ENCODE results near the gene ABCA2.

Gene ABCA2

GRCh38 chr9:136981588-136982231 is 46.3 kb downstream of the ABCA2 start:
- Histone ChIP-seq H3K36me3 (ENCODE audit: insufficient read depth, low read length) (no peaks in the 10 kb centered on the region), H3K27me3 (ENCODE audit: insufficient read depth, low read length) (peaks cover 27% of the 10 kb centered on the region)

DNA sequence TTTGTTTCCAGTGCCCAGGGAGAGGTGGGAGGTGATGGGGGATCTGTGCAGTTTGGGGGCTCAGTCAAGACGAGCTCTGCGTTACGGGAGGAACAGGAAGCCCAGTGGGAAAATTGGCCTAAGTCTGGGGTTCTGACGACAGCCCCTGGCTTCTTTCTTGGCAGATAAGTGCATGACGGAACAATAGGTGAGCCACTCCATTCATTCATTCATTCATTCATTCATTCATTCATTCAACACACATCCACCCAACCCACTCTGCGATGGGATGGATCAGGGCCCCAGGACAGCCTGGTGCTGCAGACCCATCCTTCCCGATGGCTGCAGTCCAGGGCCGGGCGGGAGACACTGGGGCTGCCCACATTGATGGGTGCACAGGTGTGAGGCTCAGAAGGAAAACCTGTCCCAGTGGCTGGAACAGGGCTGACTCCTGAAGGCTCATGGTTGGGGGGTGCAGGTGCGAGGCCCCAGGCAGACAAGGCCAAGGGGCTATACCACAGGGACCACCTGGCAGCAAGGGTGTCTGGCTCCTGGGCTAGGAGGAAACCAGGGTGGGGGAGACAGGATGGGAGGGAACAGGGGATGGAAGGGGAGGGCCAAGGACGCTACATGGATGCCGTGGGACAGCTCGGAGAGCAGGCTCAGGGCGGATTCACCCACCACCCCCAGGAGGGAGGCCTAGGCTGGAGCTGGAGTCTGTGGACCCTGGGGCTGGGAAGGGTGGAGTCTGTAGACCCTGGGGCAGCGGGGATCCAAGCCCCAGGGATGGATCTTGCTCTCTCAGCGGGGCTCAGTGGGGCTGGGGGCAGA is 47.2 kb downstream of the ABCA2 start:
- H3K27me3 ChIP-seq (ENCODE audit: insufficient read depth, low read length), result peaks cover 23% of the 10 kb centered on the region
- H3K4me3 ChIP-seq (ENCODE audit: low read depth, low read length), result no peak overlapping the region
- H2AFZ ChIP-seq (ENCODE audit: low read length, unreplicated experiment), result no peak overlapping the region
- H3K36me3 ChIP-seq (ENCODE audit: insufficient read depth, low read length), result no peaks in the 10 kb centered on the region
- no peaks in the 10 kb centered on the region for H3K79me2 ChIP-seq (ENCODE audit: control insufficient read depth, insufficient read depth, low read length, unreplicated experiment)
- no peak overlapping the region for H3K27ac ChIP-seq (ENCODE audit: low read depth, low read length)
- H3K4me1 ChIP-seq (ENCODE audit: control insufficient read depth, insufficient read depth, low read length, unreplicated experiment), result no peaks in the 10 kb centered on the region

More at GRCh38 chr9:136981588-136982231, 46.3 kb downstream of the ABCA2 start:
- H3K4me3 ChIP-seq (ENCODE audit: low read depth, low read length), result no peak overlapping the region
- no peaks in the 10 kb centered on the region for H3K79me2 ChIP-seq (ENCODE audit: control insufficient read depth, insufficient read depth, low read length, unreplicated experiment)
- no peak overlapping the region for H3K27ac ChIP-seq (ENCODE audit: low read depth, low read length)
- no peaks in the 10 kb centered on the region for H3K4me1 ChIP-seq (ENCODE audit: control insufficient read depth, insufficient read depth, low read length, unreplicated experiment)
- H2AFZ ChIP-seq (ENCODE audit: low read length, unreplicated experiment), result no peak overlapping the region

DNA sequence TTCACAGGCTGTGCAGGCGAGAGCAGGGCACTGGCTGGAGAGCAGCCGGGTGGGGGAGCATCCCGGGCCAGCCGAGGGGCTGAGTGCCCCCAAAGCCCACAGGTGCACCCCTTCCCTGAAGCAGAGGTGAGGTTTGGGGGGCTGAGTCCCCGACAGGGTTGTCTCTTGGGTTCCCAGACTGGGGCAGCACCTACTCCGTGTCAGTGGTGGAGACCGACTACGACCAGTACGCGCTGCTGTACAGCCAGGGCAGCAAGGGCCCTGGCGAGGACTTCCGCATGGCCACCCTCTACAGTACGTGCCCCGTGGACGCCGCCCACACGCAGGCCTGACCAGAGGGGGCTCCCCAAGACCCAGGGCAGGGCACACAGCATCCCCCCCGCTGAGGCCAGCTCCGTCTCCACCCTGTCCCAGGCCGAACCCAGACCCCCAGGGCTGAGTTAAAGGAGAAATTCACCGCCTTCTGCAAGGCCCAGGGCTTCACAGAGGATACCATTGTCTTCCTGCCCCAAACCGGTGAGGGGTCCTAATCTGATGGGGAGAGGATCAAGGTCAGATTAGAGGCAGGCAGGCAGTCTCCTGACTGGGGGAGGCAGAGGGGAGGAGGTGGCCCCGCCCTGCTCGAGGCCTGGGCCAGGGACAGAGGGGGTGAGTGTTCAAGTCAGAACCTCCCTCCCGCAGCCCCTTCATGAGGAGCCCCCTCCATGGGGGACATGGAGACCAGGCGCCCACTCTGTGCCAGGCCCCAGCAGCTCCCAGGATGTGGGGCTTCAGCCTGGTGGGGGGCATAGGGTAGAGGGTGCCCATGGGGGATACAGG is 48.1 kb downstream of the ABCA2 start:
- no peaks in the 10 kb centered on the region for H3K4me1 ChIP-seq (ENCODE audit: control insufficient read depth, insufficient read depth, low read length, unreplicated experiment)
- H3K27me3 ChIP-seq (ENCODE audit: insufficient read depth, low read length), result peaks cover 15% of the 10 kb centered on the region
- H3K4me3 ChIP-seq (ENCODE audit: low read depth, low read length), result no peak overlapping the region
- no peaks in the 10 kb centered on the region for H3K79me2 ChIP-seq (ENCODE audit: control insufficient read depth, insufficient read depth, low read length, unreplicated experiment)
- H3K36me3 ChIP-seq (ENCODE audit: insufficient read depth, low read length), result no peaks in the 10 kb centered on the region
- no peak overlapping the region for H3K27ac ChIP-seq (ENCODE audit: low read depth, low read length)
- H2AFZ ChIP-seq (ENCODE audit: low read length, unreplicated experiment), result no peak overlapping the region

GRCh38 chr9:136978865-136979544 is 49.0 kb downstream of the ABCA2 start:
- no peak overlapping the region for H3K4me3 ChIP-seq (ENCODE audit: low read depth, low read length)
- H3K4me1 ChIP-seq (ENCODE audit: control insufficient read depth, insufficient read depth, low read length, unreplicated experiment), result no peaks in the 10 kb centered on the region

DNA sequence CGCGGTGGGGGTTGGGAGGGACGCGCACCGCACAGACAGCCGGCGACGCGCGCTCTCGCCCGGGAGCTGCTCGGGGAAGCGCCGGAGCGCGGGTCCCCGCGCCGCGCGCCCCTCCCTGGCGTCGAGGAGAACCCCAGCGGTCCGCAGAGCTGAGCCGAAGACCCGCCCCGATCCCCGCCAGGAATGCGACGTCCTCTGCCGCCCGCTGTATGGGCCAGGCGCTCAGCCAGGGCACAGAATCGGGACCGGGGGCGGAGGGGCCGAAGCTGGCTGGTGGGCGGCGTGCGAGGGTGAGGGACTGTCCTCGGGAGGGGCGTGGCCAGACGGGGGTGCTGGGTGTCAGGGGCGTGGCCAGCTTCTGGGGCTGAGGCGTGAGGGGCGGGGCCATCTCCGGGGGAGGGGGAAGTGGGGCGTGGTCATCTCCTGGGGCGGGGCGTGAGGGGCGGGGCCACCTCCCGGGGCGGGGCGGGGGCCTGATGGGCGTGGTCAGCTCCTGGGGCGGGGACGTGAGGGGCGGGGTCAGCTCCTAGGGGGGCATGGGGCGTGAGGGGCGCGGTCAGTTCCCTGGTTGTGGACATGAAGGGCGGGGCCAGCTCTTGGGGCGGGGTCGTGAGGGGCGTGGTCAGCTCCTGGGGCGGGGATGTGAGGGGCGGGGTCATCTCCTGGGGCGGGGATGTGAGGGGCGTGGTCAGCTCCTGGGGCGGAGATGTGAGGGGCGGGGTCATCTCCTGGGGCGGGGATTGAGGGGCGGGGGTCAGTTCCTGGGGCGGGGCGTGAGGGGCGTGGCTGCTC is 49.8 kb downstream of the ABCA2 start:
- Histone ChIP-seq H3K27me3 (ENCODE audit: insufficient read depth, low read length) (no peaks in the 10 kb centered on the region), H3K4me3 (ENCODE audit: low read depth, low read length) (peak overlapping the region; percentile 74)

More at GRCh38 chr9:136978865-136979544, 49.0 kb downstream of the ABCA2 start:
- Histone ChIP-seq H3K79me2 (ENCODE audit: control insufficient read depth, insufficient read depth, low read length, unreplicated experiment) (no peaks in the 10 kb centered on the region), H3K36me3 (ENCODE audit: insufficient read depth, low read length) (no peaks in the 10 kb centered on the region), H3K27me3 (ENCODE audit: insufficient read depth, low read length) (0 out of 2 replicates have a peak, but pooled peaks cover 5% of the 10 kb centered on the region), H2AFZ (ENCODE audit: low read length, unreplicated experiment) (no peak overlapping the region), H3K27ac (ENCODE audit: low read depth, low read length) (no peak overlapping the region)

DNA sequence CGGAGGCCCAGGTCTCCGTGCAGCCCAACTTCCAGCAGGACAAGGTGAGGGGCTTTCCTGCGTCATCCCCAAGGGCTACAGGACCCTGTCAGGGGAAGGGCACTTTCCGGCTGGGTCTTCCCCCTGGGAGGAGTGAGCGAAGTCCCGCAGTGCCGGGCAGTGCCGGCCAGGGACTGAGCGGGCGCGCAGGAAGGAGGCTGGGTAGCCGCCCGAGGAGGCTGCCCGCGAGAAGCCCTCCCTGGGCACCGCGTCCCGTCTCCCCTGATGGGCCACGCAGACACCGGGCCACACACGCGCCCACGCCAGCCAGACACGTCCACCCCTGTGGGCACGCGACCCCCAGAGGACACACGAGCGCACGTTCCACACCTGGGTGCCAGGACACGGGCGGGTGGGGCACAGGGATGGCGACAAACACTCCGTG is 50.4 kb downstream of the ABCA2 start:
- Histone ChIP-seq H3K36me3 (ENCODE audit: insufficient read depth, low read length) (no peaks in the 10 kb centered on the region), H3K4me1 (ENCODE audit: control insufficient read depth, insufficient read depth, low read length, unreplicated experiment) (no peaks in the 10 kb centered on the region), H2AFZ (ENCODE audit: low read length, unreplicated experiment) (peak overlapping the region; percentile 89), H3K27me3 (ENCODE audit: insufficient read depth, low read length) (no peaks in the 10 kb centered on the region), H3K79me2 (ENCODE audit: control insufficient read depth, insufficient read depth, low read length, unreplicated experiment) (no peaks in the 10 kb centered on the region), H3K4me3 (ENCODE audit: low read depth, low read length) (peak overlapping the region; percentile 74), H3K27ac (ENCODE audit: low read depth, low read length) (no peak overlapping the region)

More for the DNA sequence above, 49.8 kb downstream of the ABCA2 start:
- no peaks in the 10 kb centered on the region for H3K79me2 ChIP-seq (ENCODE audit: control insufficient read depth, insufficient read depth, low read length, unreplicated experiment)
- H3K27ac ChIP-seq (ENCODE audit: low read depth, low read length), result no peak overlapping the region
- H3K4me1 ChIP-seq (ENCODE audit: control insufficient read depth, insufficient read depth, low read length, unreplicated experiment), result no peaks in the 10 kb centered on the region
- H3K36me3 ChIP-seq (ENCODE audit: insufficient read depth, low read length), result no peaks in the 10 kb centered on the region
- H2AFZ ChIP-seq (ENCODE audit: low read length, unreplicated experiment), result peak overlapping the region; percentile 89

GRCh38 chr9:136977223-136977622 is 50.8 kb downstream of the ABCA2 start, which contains the start of gene PTGDS:
TSS of gene PTGDS (plus strand) at chr9:136977504. CDS start at chr9:136977579, 75 bp downstream.
- Histone ChIP-seq H3K36me3 (ENCODE audit: insufficient read depth, low read length) (no peaks in the 10 kb centered on the region), H3K27ac (ENCODE audit: low read depth, low read length) (no peak within 1 kb of the TSS), H3K4me3 (ENCODE audit: low read depth, low read length) (peak within 1 kb of the TSS; percentile 74), H3K4me1 (ENCODE audit: control insufficient read depth, insufficient read depth, low read length, unreplicated experiment) (no peaks in the 10 kb centered on the region), H3K27me3 (ENCODE audit: insufficient read depth, low read length) (no peaks in the 10 kb centered on the region), H3K79me2 (ENCODE audit: control insufficient read depth, insufficient read depth, low read length, unreplicated experiment) (no peaks in the 10 kb centered on the region), H2AFZ (ENCODE audit: low read length, unreplicated experiment) (peak within 1 kb of the TSS; percentile 89)

DNA sequence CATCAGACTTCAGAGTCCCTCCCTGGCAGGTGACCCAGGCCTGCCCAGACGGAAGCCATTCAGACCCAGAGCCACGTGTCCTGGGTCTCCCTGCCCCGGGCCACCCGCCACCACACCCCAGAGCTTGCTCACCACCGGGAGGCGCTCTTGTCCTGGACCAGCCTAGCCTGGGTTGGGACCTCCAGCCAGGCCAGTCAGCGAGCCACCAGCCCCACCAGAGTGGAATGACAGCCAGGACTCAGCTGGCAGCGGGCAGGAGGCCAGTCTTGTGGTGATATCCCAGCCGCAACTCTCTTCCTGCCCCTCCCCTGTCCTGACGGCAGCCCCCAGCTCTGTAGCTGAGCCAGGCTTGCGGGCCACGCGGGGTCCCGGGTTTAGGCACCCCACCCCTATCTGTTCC is 52.4 kb downstream of the ABCA2 start:
- no peaks in the 10 kb centered on the region for H3K79me2 ChIP-seq (ENCODE audit: control insufficient read depth, insufficient read depth, low read length, unreplicated experiment)
- no peaks in the 10 kb centered on the region for H3K36me3 ChIP-seq (ENCODE audit: insufficient read depth, low read length)
- no peaks in the 10 kb centered on the region for H3K4me1 ChIP-seq (ENCODE audit: control insufficient read depth, insufficient read depth, low read length, unreplicated experiment)
- H3K27me3 ChIP-seq (ENCODE audit: insufficient read depth, low read length), result no peaks in the 10 kb centered on the region
- no peak overlapping the region for H2AFZ ChIP-seq (ENCODE audit: low read length, unreplicated experiment)
- H3K4me3 ChIP-seq (ENCODE audit: low read depth, low read length), result no peak overlapping the region
- H3K27ac ChIP-seq (ENCODE audit: low read depth, low read length), result no peak overlapping the region

DNA sequence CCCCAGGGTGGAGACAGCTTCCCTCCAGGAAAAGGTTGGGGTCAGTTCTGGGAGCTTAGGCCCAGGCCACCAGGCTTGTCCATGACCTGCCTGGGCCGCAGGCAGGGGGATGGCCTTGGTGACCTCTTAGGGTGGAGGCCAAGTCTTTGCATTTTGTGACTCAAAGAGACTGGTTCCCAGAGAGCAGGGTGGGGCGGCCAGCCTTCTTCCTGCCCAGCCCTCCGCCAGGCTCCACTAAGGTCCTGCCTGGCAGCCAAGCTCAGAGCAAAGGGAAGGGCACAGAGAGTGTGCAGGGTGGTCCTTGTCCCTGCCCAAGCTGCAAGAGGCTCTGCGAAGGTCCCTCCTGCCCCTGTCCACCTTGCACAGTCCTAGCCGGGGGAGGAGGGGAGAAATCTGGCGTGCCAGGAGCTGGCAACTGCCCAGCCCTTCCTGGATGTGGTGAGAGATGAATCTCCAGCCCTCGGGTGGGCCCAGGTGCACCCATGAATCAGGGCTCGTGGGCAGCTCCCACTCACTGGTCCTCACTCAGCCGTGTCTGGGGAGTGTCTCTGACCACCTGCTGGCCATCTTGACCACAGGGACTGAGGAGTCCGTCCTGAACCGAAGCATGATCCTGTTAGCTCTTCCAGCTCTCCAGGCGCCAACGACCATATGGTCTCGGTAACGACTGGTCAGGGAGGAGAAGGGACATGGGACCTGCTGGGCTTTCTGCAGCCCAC is 53.1 kb downstream of the ABCA2 start:
- Histone ChIP-seq H2AFZ (ENCODE audit: low read length, unreplicated experiment) (no peak overlapping the region), H3K36me3 (ENCODE audit: insufficient read depth, low read length) (no peaks in the 10 kb centered on the region), H3K4me3 (ENCODE audit: low read depth, low read length) (no peak overlapping the region), H3K27ac (ENCODE audit: low read depth, low read length) (no peak overlapping the region), H3K27me3 (ENCODE audit: insufficient read depth, low read length) (no peaks in the 10 kb centered on the region), H3K79me2 (ENCODE audit: control insufficient read depth, insufficient read depth, low read length, unreplicated experiment) (no peaks in the 10 kb centered on the region), H3K4me1 (ENCODE audit: control insufficient read depth, insufficient read depth, low read length, unreplicated experiment) (no peaks in the 10 kb centered on the region)
